ENCODE results near the gene GRM5. TPM values are rescaled to one million over a fixed set of nuclear protein-coding genes. Genes with fewer than 3 reads are reported as not detected.
"Not testable (repeated sequence)": the region's sequence is repeated elsewhere in the genome, so short reads cannot be mapped to it uniquely, and the experiment has no call there.

The GRM5 gene
- polyA plus RNA-seq, 4 donors, result 0.14 to 0.18 (median 0.16) TPM

- DNase-seq (ENCODE audit: low read depth in 4 of 4, low spot score in 3 of 4), result not testable (repeated sequence)
These were observed 221.9 kb downstream of the GRM5 start for GRCh38 chr11:88843766-88844426.

GRCh38 chr11:88838139-88838538, 227.6 kb downstream of the GRM5 start:
- DNase-seq (ENCODE audit: low read depth in 4 of 4, low spot score in 3 of 4), result not testable (repeated sequence)

- not testable (repeated sequence) for DNase-seq (ENCODE audit: low read depth in 4 of 4, low spot score in 3 of 4)
These were observed 230.1 kb downstream of the GRM5 start for GRCh38 chr11:88835709-88836108.

GRCh38 chr11:88831303-88831890, 234.4 kb downstream of the GRM5 start:
- DNase-seq (ENCODE audit: low read depth in 4 of 4, low spot score in 3 of 4), result no peak

- DNase-seq (ENCODE audit: low read depth in 4 of 4, low spot score in 3 of 4), result no peak
These were observed 238.6 kb downstream of the GRM5 start for GRCh38 chr11:88827018-88827676.

- no peak for DNase-seq (ENCODE audit: low read depth in 4 of 4, low spot score in 3 of 4)
These were observed 246.2 kb downstream of the GRM5 start for GRCh38 chr11:88819616-88820015.

- DNase-seq (ENCODE audit: low read depth in 4 of 4, low spot score in 3 of 4), result no peak
These were observed 246.8 kb downstream of the GRM5 start for GRCh38 chr11:88818978-88819377.

- no peak for DNase-seq (ENCODE audit: low read depth in 4 of 4, low spot score in 3 of 4)
These were observed 250.3 kb downstream of the GRM5 start for GRCh38 chr11:88815505-88815904.

- no peak for DNase-seq (ENCODE audit: low read depth in 4 of 4, low spot score in 3 of 4)
These were observed 251.7 kb downstream of the GRM5 start for GRCh38 chr11:88814076-88814475.

GRCh38 chr11:88813233-88813915, 252.4 kb downstream of the GRM5 start:
- no peak for DNase-seq (ENCODE audit: low read depth in 4 of 4, low spot score in 3 of 4)

- DNase-seq (ENCODE audit: low read depth in 4 of 4, low spot score in 3 of 4), result no peak
These were observed 255.2 kb downstream of the GRM5 start for GRCh38 chr11:88810420-88811097.

GRCh38 chr11:88809126-88809525, 256.7 kb downstream of the GRM5 start:
- no peak for DNase-seq (ENCODE audit: low read depth in 4 of 4, low spot score in 3 of 4)

- DNase-seq (ENCODE audit: low read depth in 4 of 4, low spot score in 3 of 4), result no peak
These were observed 258.4 kb downstream of the GRM5 start for GRCh38 chr11:88807349-88807748.

GRCh38 chr11:88806410-88806809, 259.4 kb downstream of the GRM5 start:
- no peak for DNase-seq (ENCODE audit: low read depth in 4 of 4, low spot score in 3 of 4)

- DNase-seq (ENCODE audit: low read depth in 4 of 4, low spot score in 3 of 4), result no peak
These were observed 264.2 kb downstream of the GRM5 start for GRCh38 chr11:88801484-88802123.

- DNase-seq (ENCODE audit: low read depth in 4 of 4, low spot score in 3 of 4), result no peak
These were observed 265.8 kb downstream of the GRM5 start for GRCh38 chr11:88799771-88800500.

- no peak for DNase-seq (ENCODE audit: low read depth in 4 of 4, low spot score in 3 of 4)
These were observed 275.6 kb downstream of the GRM5 start for GRCh38 chr11:88790182-88790581.

GRCh38 chr11:88779577-88779976, 286.2 kb downstream of the GRM5 start:
- no peak for DNase-seq (ENCODE audit: low read depth in 4 of 4, low spot score in 3 of 4)

- DNase-seq (ENCODE audit: low read depth in 4 of 4, low spot score in 3 of 4), result no peak
These were observed 295.2 kb downstream of the GRM5 start for GRCh38 chr11:88770475-88771079.

Data from left renal pelvis (tissue), 4 donors.